HG02870 (cell line): ENCODE measurements around the gene MPND.
A peak's percentile ranks its signal among the peaks of the same experiment; 100 is the strongest.

Experiments used
- ATAC-seq: cut with Tn5 transposase; IDR thresholded peaks from one replicate; pipeline ENCODE4 v1.9.1; 2021; ENCODE audit warnings: mild to moderate bottlenecking, moderate library complexity; ENCODE audit not compliant: unreplicated experiment

Gene MPND

DNA sequence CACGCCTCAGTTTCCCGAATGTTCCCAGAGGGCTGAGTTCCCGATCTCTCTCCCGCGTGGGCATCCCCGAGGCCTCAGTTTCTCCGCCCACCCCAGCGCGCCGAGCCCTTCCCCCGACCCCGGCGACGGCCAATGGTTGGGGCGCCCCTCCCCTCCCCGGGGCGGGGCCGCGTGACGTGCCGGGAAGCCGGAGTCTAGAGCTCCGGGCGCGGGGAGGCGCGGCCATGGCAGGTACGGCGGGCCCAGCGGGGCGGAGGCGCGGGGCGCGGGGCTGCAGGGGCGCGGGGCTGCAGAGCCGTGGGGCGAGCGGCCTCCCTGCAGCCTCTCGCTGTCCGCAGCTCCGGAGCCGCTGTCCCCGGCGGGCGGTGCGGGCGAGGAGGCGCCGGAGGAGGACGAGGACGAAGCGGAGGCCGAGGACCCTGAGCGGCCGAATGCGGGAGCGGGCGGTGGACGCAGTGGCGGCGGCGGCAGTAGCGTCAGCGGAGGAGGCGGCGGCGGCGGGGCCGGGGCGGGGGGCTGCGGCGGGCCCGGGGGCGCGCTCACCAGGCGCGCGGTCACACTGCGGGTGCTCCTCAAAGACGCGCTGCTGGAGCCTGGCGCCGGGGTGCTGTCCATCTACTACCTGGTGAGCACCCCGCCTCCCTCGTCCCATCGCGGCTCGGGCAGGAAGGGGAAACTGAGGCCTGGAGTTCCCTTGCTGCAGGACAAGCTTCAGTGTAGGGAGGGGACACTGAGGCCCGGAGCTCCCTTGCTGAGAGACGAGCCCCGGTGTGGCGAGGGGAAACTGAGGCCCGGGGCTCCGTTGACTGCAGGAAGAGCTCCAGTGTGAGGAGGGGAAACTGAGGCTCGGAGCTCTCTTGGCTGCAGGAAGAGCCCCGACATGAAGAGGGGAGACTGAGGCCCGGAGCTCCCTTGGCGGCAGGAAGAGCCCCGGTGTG is at the start of gene MPND:
TSS of gene MPND (plus strand) at position 193 of the 938 bp plus-strand sequence. CDS start at position 225, 32 bp downstream.
- peak; percentile 46 for ATAC-seq

GRCh38 chr19:4294389-4294788 is 49.0 kb upstream of the MPND start:
- ATAC-seq: no peak

- no peak for ATAC-seq
Measured at GRCh38 chr19:4295972-4296771, 47.2 kb upstream of the MPND start.

GRCh38 chr19:4297901-4298809 is 45.2 kb upstream of the MPND start:
- no peak for ATAC-seq

GRCh38 chr19:4298810-4299550 is 44.4 kb upstream of the MPND start:
- no peak for ATAC-seq

- ATAC-seq: no peak
Measured at GRCh38 chr19:4300589-4300988, 42.8 kb upstream of the MPND start.

DNA sequence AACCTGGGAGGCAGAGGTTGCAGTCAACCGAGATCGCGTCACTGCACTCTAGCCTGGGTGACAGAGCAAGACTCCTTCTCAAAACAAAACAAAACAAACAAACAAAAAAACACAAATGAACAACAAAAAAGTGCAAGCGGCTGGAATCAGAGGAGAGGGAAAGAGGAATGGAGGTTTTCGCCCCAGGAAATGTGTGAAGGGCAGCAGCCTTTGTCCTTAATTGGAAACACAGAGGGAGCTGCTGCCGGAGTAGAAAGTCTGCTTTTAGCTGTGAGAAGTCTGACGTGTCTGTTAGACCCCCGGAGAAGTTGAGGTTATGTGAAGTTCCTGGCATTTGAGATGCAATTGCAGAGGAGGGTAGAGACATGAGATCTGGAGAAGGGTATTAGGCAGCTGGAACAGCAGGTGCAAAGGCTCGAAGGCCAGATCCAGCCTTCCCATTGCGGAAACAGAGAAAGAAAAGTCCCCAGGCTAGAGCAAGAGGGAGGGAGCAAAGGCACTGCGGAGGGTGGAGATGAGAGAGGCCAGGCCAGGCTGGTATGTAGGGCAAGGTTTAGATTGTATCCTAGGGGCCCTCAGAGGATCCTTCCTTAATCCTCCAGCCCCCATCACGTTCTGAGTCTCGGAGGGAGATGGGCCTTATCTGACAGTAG is 41.6 kb upstream of the MPND start:
- ATAC-seq: no peak

DNA sequence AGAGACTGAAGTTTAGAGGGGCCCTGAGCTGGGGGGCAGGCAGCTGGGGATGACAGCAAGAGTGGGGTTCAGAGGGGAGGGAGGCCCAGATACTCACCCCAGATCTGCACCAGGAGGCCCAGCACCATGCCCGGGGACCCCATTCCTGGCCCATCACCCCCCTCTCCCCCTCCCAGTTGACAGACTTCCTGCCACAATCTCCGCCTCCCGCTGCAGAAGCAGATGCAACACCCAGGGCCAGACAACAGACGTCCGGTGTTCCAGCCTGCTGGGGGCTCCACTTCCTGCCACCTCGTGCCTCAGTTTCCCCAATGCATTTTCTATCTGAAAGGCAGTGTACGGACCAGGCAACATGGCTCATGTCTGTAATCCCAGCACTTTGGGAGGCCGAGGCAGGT is 41.1 kb upstream of the MPND start, which contains the start of gene TMIGD2:
TSS of gene TMIGD2 (minus strand) at position 147 of the 398 bp plus-strand sequence. CDS start at position 143, 4 bp downstream.
- ATAC-seq: no peak

DNA sequence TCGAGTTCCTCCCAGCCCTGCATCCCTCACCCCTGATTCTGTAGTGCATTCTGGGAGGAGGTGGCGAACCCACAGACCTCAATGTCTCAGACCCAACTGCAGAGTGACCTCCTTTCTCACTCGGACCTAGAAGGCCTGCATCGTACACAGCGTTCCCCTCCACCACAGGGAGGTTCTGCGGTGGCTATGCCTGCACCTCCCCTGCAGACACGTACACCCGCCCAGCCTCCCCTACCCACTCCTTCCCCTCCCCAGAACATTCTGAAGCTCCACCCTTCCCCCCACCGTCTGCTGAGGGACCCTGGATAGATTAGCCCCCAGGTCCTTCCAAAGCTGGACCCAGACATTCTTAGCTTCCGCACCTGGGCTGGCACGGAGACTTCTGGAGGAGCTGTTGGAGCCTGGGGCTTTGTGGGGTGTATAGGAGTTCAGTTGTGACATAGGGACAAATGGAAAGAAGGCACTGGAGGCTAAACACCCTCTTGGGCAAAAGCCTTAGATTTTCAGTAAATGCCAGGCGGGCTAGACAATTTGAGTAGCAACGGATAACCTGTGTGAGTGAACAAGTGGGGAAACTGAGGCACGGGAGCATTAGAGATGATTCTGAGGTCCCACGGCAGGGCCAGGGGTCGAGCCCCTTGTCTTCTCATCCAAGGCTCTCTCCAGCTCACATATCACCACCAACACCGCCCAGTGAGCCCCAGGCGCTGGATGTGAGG is 39.4 kb upstream of the MPND start:
- ATAC-seq: no peak

DNA sequence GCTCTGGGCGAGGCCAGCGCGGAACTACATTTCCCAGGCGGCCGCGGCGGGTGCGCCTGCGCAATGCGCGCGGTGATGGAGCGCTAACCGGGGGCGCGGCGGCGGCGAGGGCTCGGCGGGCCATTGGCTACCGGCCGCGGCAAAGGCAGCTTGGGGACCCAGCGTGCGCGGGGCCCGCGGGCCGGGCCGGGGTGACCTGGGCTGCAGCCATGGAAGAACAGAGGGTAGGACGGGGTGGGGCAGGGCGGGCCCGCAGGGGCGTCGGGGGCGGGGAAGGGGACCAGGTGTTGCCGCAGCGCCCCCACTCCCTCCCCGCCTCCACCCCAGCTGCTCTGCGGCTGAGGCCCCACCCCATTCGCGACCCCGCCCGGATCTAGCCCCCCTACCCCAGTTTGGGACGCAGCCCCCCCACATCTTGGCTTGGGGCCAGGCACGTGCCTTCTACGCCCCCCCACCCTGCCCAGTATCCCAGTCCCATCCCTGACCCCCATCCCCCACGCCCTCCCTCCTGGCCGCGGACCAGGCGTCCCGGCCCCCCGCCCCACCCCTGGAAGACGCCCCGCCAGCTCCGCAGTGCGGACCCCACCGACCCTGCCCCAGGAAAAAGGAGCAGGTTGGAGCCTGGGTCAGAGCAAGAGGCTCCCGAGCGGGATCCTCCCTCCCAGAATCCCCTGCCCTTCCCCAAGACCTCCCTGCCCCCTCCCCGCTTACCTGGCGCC is 38.7 kb upstream of the MPND start, which contains the start of gene FSD1:
TSS of gene FSD1 (plus strand) at position 61 of the 719 bp plus-strand sequence. CDS start at position 210, 149 bp downstream.
- ATAC-seq: no peak

DNA sequence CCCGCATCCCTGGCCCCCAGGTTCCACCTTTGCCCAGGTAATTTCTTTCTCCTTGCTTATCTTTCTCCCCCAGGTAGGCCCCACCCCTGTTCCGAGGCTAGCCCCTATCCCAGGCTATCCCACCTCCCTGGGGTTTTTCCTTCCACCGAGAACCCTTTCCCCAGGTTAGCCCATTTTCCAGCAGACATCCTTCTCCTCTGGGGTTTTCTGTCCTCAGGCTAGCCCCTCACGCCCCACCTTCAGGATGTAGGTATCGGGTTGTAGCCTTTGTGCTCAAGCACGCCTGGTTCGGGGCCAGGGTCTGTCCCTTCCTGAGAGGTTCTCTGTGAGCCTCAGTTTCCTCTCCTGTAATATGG is 38.1 kb upstream of the MPND start:
- no peak for ATAC-seq

DNA sequence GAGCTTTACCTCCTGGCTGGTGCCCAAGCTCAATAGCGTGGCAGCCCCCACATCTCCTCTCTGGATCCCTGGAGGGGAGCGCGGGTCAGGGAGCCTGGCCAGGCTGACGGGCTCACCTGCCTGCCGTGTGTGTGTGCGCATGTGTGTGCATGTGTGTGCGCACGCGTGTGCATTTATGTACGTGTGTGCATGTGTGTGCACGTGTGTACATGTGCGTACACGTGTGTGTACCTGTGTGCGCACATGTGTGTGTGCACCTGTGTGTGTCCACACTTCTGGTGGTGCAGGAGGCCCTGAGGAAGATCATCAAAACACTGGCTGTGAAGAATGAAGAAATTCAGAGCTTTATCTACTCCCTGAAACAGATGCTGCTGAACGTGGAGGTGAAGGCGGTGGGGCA is 37.7 kb upstream of the MPND start:
- ATAC-seq: no peak

DNA sequence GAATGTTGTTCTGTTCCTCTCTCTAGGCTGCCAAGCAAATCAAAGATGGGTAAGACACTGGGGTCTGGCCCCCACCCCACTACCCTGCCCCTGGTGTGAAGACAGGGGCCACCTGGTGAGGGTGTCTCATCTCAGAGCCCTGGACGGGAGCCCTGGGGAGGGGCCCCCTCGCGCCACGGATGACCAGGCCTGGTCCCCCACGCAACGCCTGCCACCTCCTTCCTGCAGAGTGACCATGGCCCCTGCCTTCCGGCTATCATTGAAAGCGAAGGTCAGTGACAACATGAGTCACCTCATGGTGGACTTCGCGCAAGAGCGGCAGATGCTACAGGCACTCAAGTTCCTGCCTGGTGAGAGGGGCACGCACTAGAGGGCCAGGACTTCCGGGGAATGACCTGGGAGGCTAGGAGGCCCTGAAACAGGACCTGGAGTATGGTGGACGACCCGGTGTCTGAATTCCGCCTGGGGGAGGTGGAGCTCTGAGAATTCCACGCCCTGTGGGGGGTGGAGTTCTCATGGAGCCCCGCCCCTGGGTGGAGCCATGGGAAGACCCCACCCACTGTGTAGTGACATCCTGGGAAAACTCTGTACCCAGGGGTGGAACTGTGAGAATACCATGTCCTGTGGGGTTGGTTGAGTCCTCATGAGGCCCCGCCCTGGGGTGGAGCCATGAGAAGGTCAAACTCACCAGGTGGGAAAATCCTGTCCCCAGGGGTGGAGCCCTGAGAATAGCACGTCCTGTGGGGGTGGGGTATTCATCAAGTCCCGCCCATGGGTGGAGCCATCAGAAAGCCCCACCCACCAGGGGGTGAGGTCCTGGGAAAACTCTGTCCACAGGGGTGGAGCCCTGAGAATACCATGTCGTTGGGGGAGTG is 32.9 kb upstream of the MPND start:
- no peak for ATAC-seq

DNA sequence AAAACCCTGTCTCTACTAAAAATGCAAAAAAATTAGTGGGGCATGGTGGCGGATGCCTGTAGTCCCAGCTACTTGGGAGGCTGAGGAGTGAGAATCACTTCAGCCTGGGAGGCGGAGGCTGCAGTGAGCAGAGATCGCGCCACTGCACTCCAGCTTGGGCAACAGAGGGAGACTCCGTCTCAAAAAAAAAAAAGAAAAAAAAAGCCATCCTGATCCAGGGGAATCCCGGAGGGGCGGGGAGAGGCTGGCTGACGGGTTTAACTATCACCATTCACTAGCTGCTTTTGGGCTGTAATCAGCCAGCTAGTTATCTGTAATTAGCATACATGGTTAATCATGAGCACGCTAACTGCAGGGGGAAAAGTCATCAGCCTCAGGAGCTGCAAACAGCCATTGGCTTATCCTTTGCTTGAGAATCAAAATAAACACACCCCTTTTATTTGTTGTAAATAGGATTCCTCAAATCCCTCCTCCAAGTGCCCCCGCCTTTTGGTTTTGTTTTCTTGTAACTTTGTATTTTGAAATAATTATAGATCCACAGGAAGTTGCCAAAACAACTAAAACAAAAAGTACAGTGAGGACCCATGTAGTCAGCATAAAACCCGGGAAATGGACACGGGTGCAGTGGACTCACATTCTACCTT is 29.4 kb upstream of the MPND start:
- no peak for ATAC-seq

DNA sequence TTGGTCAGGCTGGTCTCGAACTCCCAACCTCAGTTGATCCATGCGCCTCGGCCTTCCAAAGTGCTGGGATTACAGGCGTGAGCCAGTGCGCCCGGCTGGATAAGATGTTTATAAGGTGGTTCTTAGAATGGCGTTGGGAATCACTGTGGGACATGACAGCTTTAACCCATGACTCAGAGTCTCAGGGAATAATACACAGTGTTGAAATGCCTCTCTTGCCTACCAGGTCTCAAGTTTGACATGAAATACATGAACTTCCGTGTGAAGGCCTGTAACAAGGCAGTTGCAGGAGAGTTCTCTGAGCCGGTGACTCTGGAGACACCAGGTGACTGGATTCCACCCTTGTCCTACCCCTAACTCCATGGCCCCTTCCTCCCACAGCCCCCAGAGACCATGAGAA is 26.4 kb upstream of the MPND start:
- no peak for ATAC-seq

DNA sequence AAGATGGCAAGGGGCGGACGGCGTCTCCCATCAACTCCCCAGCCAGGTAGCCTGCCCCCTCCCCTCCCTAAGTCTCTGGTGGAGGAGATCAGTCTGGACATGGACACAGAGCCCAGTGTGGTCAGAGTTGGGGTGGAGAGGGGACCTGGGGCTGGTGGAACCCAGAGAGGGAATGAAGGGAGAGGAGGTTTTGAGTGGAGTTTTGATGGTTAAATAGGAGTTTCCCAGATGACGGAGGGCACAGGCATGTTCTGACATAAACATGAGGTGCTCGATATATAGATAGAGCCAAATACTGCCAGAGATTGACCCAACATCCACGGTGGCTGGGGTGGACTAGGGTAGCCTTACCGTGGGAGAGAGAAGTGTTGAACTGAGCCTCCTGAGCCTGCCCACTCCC is 24.9 kb upstream of the MPND start:
- no peak for ATAC-seq
